Loucy (cell line): ENCODE data around the gene THOC6.
"Not testable (repeated sequence)": the region's sequence is repeated elsewhere in the genome, so short reads cannot be mapped to it uniquely, and the experiment has no call there.

Experiments used
- H2AFZ ChIP-seq: fragments of 200-600 bp; sonication (generic); 2 replicates; pipeline ENCODE4 v1.6.0; 2016; ENCODE audit warnings: antibody characterized with exemption, mild to moderate bottlenecking, low read length, moderate library complexity
- H3F3A ChIP-seq: fragments of 200-600 bp; 2 replicates; pipeline ENCODE4 v1.6.0; 2016; ENCODE audit warnings: antibody characterized with exemption, low read depth, mild to moderate bottlenecking
- H3K27me3 ChIP-seq: fragments of 200-600 bp; sonication (generic); 2 replicates; pipeline ENCODE4 v1.6.1; 2014; ENCODE audit warnings: low read length, mild to moderate bottlenecking; ENCODE audit not compliant: insufficient read depth, poor library complexity, severe bottlenecking
- H3K36me3 ChIP-seq: fragments of 200-600 bp; sonication (generic); 2 replicates; pipeline ENCODE4 v1.6.1; 2016; ENCODE audit warnings: low read length; ENCODE audit not compliant: insufficient read depth
- H3K4me1 ChIP-seq: fragments of 200-600 bp; sonication (generic); 2 replicates; pipeline ENCODE4 v1.5.1; 2014; ENCODE audit warnings: low read length, mild to moderate bottlenecking; ENCODE audit not compliant: insufficient read depth, poor library complexity, severe bottlenecking
- H3K4me2 ChIP-seq: fragments of 200-600 bp; sonication (generic); 2 replicates; pipeline ENCODE4 v1.6.0; 2014; ENCODE audit warnings: antibody characterized with exemption, low read length, low read depth, mild to moderate bottlenecking; ENCODE audit not compliant: poor library complexity, severe bottlenecking
- H3K4me3 ChIP-seq: fragments of 200-600 bp; sonication (generic); 2 replicates; pipeline ENCODE4 v1.5.1; 2014; ENCODE audit warnings: low read length, mild to moderate bottlenecking, mixed read lengths; ENCODE audit not compliant: poor library complexity, severe bottlenecking
- H3K79me2 ChIP-seq: fragments of 200-600 bp; sonication (generic); 2 replicates; pipeline ENCODE4 v1.6.1; 2014; ENCODE audit warnings: low read length; ENCODE audit not compliant: insufficient read depth
- H3K9ac ChIP-seq: fragments of 200-600 bp; sonication (generic); 2 replicates; pipeline ENCODE4 v1.6.0; 2014; ENCODE audit warnings: mild to moderate bottlenecking, low read depth, low read length, moderate library complexity; ENCODE audit not compliant: poor library complexity, severe bottlenecking
- H3K9me2 ChIP-seq: fragments of 200-600 bp; sonication (generic); replicated peaks from 2 replicates; pipeline ENCODE4 v1.6.1; 2016; ENCODE audit warnings: low read depth, low read length, mixed read lengths
- H3K9me3 ChIP-seq: fragments of 200-600 bp; sonication (generic); 2 replicates; pipeline ENCODE4 v1.6.1; 2014; ENCODE audit warnings: mild to moderate bottlenecking, antibody characterized with exemption, low read length, low read depth; ENCODE audit not compliant: insufficient read depth
- H4K20me1 ChIP-seq: fragments of 200-600 bp; sonication (generic); 2 replicates; pipeline ENCODE4 v1.6.0; 2014; ENCODE audit warnings: antibody characterized with exemption, low read length, mild to moderate bottlenecking; ENCODE audit not compliant: insufficient read depth, poor library complexity, severe bottlenecking
- CTCF ChIP-seq: fragments of 200-600 bp; sonication (generic); conservative IDR thresholded peaks from 2 replicates; pipeline ENCODE4 v1.5.1; 2014; ENCODE audit warnings: mild to moderate bottlenecking, antibody characterized with exemption, low read length
- EZH2phosphoT487 ChIP-seq: fragments of 200-600 bp; IDR thresholded peaks from 2 replicates; pipeline ENCODE4 v1.6.1; 2018; ENCODE audit warnings: antibody characterized with exemption, mild to moderate bottlenecking, moderate library complexity, borderline replicate concordance

Gene THOC6

GRCh38 chr16:3065742-3066439 lies 42.1 kb downstream of the THOC6 start:
- H3K4me2 ChIP-seq, result peak overlapping the region; percentile 99
- peaks cover 45% of the 10 kb centered on the region for H3K79me2 ChIP-seq
- no peaks in the 10 kb centered on the region for H3F3A ChIP-seq
- H3K4me1 ChIP-seq, result peaks cover 13% of the 10 kb centered on the region
- H4K20me1 ChIP-seq, result peaks cover 20% of the 10 kb centered on the region
- no peaks in the 10 kb centered on the region for H3K9me3 ChIP-seq
- H3K9me2 ChIP-seq, result no peaks in the 10 kb centered on the region
- H3K36me3 ChIP-seq, result no peaks in the 10 kb centered on the region
- TF ChIP-seq CTCF (no peak), EZH2phosphoT487 (no peak)
- H2AFZ ChIP-seq, result 0 out of 2 replicates have a peak overlapping the region, but pooled peaks have one; percentile 80
- H3K9ac ChIP-seq, result peak overlapping the region; percentile 87
- no peaks in the 10 kb centered on the region for H3K27me3 ChIP-seq
- H3K4me3 ChIP-seq, result peak overlapping the region; percentile 95

- Histone ChIP-seq H3K79me2 (peaks cover 45% of the 10 kb centered on the region), H3K4me1 (peaks cover 17% of the 10 kb centered on the region), H3K9me2 (no peaks in the 10 kb centered on the region), H4K20me1 (peaks cover 20% of the 10 kb centered on the region), H3K27me3 (no peaks in the 10 kb centered on the region), H3K36me3 (no peaks in the 10 kb centered on the region), H3K4me3 (peak overlapping the region; percentile 95), H3K9ac (peak overlapping the region; percentile 87), H3K9me3 (no peaks in the 10 kb centered on the region), H3F3A (no peaks in the 10 kb centered on the region), H3K4me2 (peak overlapping the region; percentile 99), H2AFZ (no peak overlapping the region)
- TF ChIP-seq EZH2phosphoT487 (no peak), CTCF (no peak)
Observed at GRCh38 chr16:3066440-3066748, 42.6 kb downstream of the THOC6 start.

GRCh38 chr16:3068487-3068886 lies 44.7 kb downstream of the THOC6 start:
- Histone ChIP-seq H2AFZ (no peak overlapping the region), H3K4me2 (peak overlapping the region; percentile 99), H3K9ac (peak overlapping the region; percentile 87), H3K9me3 (no peaks in the 10 kb centered on the region), H3K9me2 (no peaks in the 10 kb centered on the region), H4K20me1 (peaks cover 20% of the 10 kb centered on the region), H3K79me2 (peaks cover 45% of the 10 kb centered on the region), H3K36me3 (no peaks in the 10 kb centered on the region), H3K4me3 (peak overlapping the region; percentile 95), H3K4me1 (peaks cover 26% of the 10 kb centered on the region), H3K27me3 (no peaks in the 10 kb centered on the region), H3F3A (no peaks in the 10 kb centered on the region)
- TF ChIP-seq EZH2phosphoT487, result no peak

- H4K20me1 ChIP-seq, result peaks cover 20% of the 10 kb centered on the region
- not testable (repeated sequence) for H3K9ac ChIP-seq, H3K36me3 ChIP-seq, H2AFZ ChIP-seq, H3F3A ChIP-seq, H3K4me2 ChIP-seq, H3K4me3 ChIP-seq, H3K27me3 ChIP-seq, H3K9me3 ChIP-seq, H3K9me2 ChIP-seq
- H3K4me1 ChIP-seq, result peaks cover 33% of the 10 kb centered on the region
- H3K79me2 ChIP-seq, result peaks cover 45% of the 10 kb centered on the region
Observed at GRCh38 chr16:3069146-3069545, 45.3 kb downstream of the THOC6 start.
